SH-SY5Y (cell line): ENCODE results near the gene CTNND2.

ENCODE experiments used
- GATA2 ChIP-seq: IDR thresholded peaks from 2 replicates; pipeline ENCODE4 v1.6.1; 2011; ENCODE audit warnings: mild to moderate bottlenecking, low read depth, low read length
- GATA3 ChIP-seq: IDR thresholded peaks from 2 replicates; pipeline ENCODE4 v1.6.1; 2011; ENCODE audit warnings: low read depth, mild to moderate bottlenecking, low read length, moderate library complexity

DNA sequence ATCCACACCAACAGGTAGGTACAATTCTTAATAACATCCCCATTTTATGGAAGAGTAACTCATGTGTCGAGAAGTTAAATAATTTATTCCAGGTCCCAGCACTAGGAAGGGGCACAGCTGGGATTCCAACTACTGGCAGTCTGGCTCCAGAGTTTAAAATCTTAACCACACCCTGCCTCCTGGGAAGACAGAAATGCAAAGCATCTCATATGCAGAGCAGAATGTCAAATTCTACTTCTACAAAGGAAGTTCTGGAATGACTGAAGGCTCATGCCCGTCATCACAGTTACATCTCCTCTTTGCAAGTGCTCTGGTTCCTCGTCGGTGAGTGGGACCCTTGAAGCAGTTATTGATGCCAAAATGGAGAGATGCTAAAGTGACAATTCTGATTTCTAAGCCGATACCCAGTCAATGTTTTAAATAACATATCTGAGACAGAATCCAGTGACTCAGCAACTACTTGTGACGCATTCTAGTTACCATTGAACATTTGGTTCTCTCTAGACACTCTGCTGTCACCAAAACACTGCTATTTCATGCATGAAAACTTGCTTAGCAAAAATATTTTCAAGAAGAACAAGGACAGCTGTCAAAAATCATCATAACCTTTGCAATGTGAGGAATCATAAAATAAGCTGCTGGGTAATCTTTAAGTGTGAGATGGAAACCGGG, 412.7 kb downstream of the CTNND2 start:
- TF ChIP-seq GATA2 = no peak
- no peak for TF ChIP-seq GATA3
